IMR-90 (cell line): ENCODE data around the gene PDCL2. TPM values are rescaled to one million over a fixed set of nuclear protein-coding genes. Genes with fewer than 3 reads are reported as not detected.

ENCODE experiments used
- ATAC-seq: fragments of 200-7000 bp; cut with Tn5 transposase; 2 replicates; pipeline ENCODE4 v1.9.1; 2020; ENCODE audit warnings: low read depth, mild to moderate bottlenecking, moderate library complexity
- BruUV-seq: library from RNA; stranded (reverse); fragments of 400-500 nt; replicated peaks from 2 replicates; lab custom pipeline; 2021; lab: Mats Ljungman, UMichigan
- CTCF ChIA-PET: fragments of 300-600 bp; formaldehyde crosslinking; extraction: SDS; loops from one replicate; lab custom pipeline; 2021; ENCODE audit warnings: antibody characterized with exemption; lab: Yijun Ruan, JAX
- POLR2A ChIA-PET: fragments of 300-600 bp; sonication (Branson Sonifier 250); formaldehyde crosslinking; loops from one replicate; lab custom pipeline; 2022; ENCODE audit warnings: antibody characterized with exemption; ENCODE audit not compliant: unreplicated experiment; lab: Charles Lee
- DNase-seq: peaks from one replicate; pipeline ENCODE4 v3.0.0; 2013
- H2AFZ ChIP-seq: replicated peaks from 2 replicates; pipeline ENCODE3; 2013; ENCODE audit warnings: low read length, mild to moderate bottlenecking; ENCODE audit not compliant: poor library complexity
- H2AK5ac ChIP-seq: 2 replicates; pipeline ENCODE4 v1.6.1; 2013; ENCODE audit warnings: low read depth, low read length, inconsistent platforms
- H2AK9ac ChIP-seq: replicated peaks from 2 replicates; pipeline ENCODE3; 2013; ENCODE audit warnings: mild to moderate bottlenecking, low read depth, low read length, moderate library complexity; ENCODE audit not compliant: poor library complexity
- H2BK120ac ChIP-seq: 2 replicates; pipeline ENCODE4 v1.6.1; 2013; ENCODE audit warnings: low read depth, low read length, inconsistent platforms
- H2BK15ac ChIP-seq: 3 replicates; pipeline ENCODE4 v1.6.1; 2013; ENCODE audit warnings: low read depth, low read length, inconsistent platforms
- H2BK20ac ChIP-seq: 2 replicates; pipeline ENCODE4 v1.6.1; 2013; ENCODE audit warnings: low read depth, mild to moderate bottlenecking, inconsistent platforms, low read length, moderate library complexity
- H2BK5ac ChIP-seq: 2 replicates; pipeline ENCODE4 v1.6.1; 2013; ENCODE audit warnings: mild to moderate bottlenecking, low read depth, low read length, inconsistent platforms; ENCODE audit not compliant: poor library complexity, severe bottlenecking
- H3K14ac ChIP-seq: replicated peaks from 2 replicates; pipeline ENCODE4 v1.6.1; 2013; ENCODE audit warnings: low read depth, low read length, inconsistent platforms
- H3K18ac ChIP-seq: 2 replicates; pipeline ENCODE4 v1.6.1; 2013; ENCODE audit warnings: low read depth, low read length, control low read depth
- H3K23ac ChIP-seq: 2 replicates; pipeline ENCODE4 v1.6.1; 2013; ENCODE audit warnings: low read depth, low read length, inconsistent platforms
- H3K27ac ChIP-seq: 2 replicates; pipeline ENCODE4 v1.5.1; 2013; ENCODE audit warnings: mild to moderate bottlenecking, control low read depth, low read length; ENCODE audit not compliant: insufficient read depth
- H3K27me3 ChIP-seq: 2 replicates; pipeline ENCODE4 v1.6.1; 2013; ENCODE audit warnings: low read length; ENCODE audit not compliant: control insufficient read depth, insufficient read depth
- H3K36me3 ChIP-seq: 2 replicates; pipeline ENCODE4 v1.6.1; 2013; ENCODE audit warnings: low read length, mixed read lengths; ENCODE audit not compliant: control insufficient read depth, insufficient read depth
- H3K4ac ChIP-seq: 2 replicates; pipeline ENCODE4 v1.6.1; 2013; ENCODE audit warnings: low read depth, low read length, inconsistent platforms
- H3K4me1 ChIP-seq: 2 replicates; pipeline ENCODE4 v1.6.1; 2013; ENCODE audit warnings: low read length, mixed read lengths; ENCODE audit not compliant: control insufficient read depth, insufficient read depth
- H3K4me2 ChIP-seq: 2 replicates; pipeline ENCODE4 v1.6.1; 2013; ENCODE audit warnings: low read depth, mild to moderate bottlenecking, control low read depth, low read length, moderate library complexity
- H3K4me3 ChIP-seq: 2 replicates; pipeline ENCODE4 v1.5.1; 2013; ENCODE audit warnings: low read depth, mild to moderate bottlenecking, control low read depth, low read length, moderate library complexity; ENCODE audit not compliant: insufficient read depth
- H3K56ac ChIP-seq: 2 replicates; pipeline ENCODE4 v1.6.1; 2013; ENCODE audit warnings: low read length, inconsistent platforms; ENCODE audit not compliant: insufficient read depth; ENCODE audit errors: extremely low read depth
- H3K79me1 ChIP-seq, 2 experiments: 2 replicates each; pipeline ENCODE4 v1.6.1; 2013; ENCODE audit warnings: low read length in 2 of 2, inconsistent platforms in 1 of 2, low read depth in 1 of 2
- H3K9ac ChIP-seq: 2 replicates; pipeline ENCODE4 v1.6.1; 2013; ENCODE audit warnings: low read depth, low read length, control low read depth
- H3K9me1 ChIP-seq: 2 replicates; pipeline ENCODE4 v1.6.1; 2013; ENCODE audit warnings: low read length, inconsistent platforms; ENCODE audit not compliant: insufficient read depth
- H3K9me3 ChIP-seq: 2 replicates; pipeline ENCODE4 v1.6.1; 2013; ENCODE audit warnings: low read length; ENCODE audit not compliant: control insufficient read depth, insufficient read depth
- H4K20me1 ChIP-seq: 2 replicates; pipeline ENCODE4 v1.6.1; 2013; ENCODE audit warnings: low read length, inconsistent platforms; ENCODE audit not compliant: insufficient read depth
- H4K5ac ChIP-seq: 2 replicates; pipeline ENCODE4 v1.6.1; 2013; ENCODE audit warnings: mild to moderate bottlenecking, low read depth, low read length, control low read depth
- H4K8ac ChIP-seq, 2 experiments: 2 replicates each; pipeline ENCODE4 v1.6.1; 2013; ENCODE audit warnings: low read depth in 2 of 2, low read length in 2 of 2, control low read depth in 1 of 2, inconsistent platforms in 1 of 2
- H4K91ac ChIP-seq: 2 replicates; pipeline ENCODE4 v1.6.1; 2013; ENCODE audit warnings: low read depth, low read length, inconsistent platforms; ENCODE audit not compliant: insufficient read depth
- BHLHE40 ChIP-seq: fragments of 150-350 bp; IDR thresholded peaks from 2 replicates; pipeline ENCODE4 v1.6.1; 2016; ENCODE audit warnings: mild to moderate bottlenecking, low read depth, low read length
- CEBPB ChIP-seq: IDR thresholded peaks from 2 replicates; pipeline ENCODE4 v1.6.1; 2012; ENCODE audit warnings: low read depth, low read length, improper control_type of control experiment
- CHD1 ChIP-seq: IDR thresholded peaks from 2 replicates; pipeline ENCODE4 v1.6.1; 2012; ENCODE audit warnings: low read depth, low read length, improper control_type of control experiment
- CTCF ChIP-seq: conservative IDR thresholded peaks from 2 replicates; pipeline ENCODE4 v1.5.1; 2012; ENCODE audit warnings: mild to moderate bottlenecking, low read depth, low read length, improper control_type of control experiment
- ELK1 ChIP-seq: fragments of 150-350 bp; IDR thresholded peaks from 2 replicates; pipeline ENCODE4 v1.6.1; 2016; ENCODE audit warnings: low read depth, mild to moderate bottlenecking, low read length, moderate library complexity, borderline replicate concordance
- FOS ChIP-seq: fragments of 150-350 bp; IDR thresholded peaks from 2 replicates; pipeline ENCODE4 v1.6.1; 2016; ENCODE audit warnings: low read depth, low read length
- MAFK ChIP-seq: IDR thresholded peaks from 2 replicates; pipeline ENCODE4 v1.6.1; 2012; ENCODE audit warnings: low read depth, low read length, improper control_type of control experiment
- MAZ ChIP-seq: IDR thresholded peaks from 2 replicates; pipeline ENCODE4 v1.6.1; 2012; ENCODE audit warnings: low read depth, mild to moderate bottlenecking, low read length, improper control_type of control experiment, moderate library complexity, borderline replicate concordance
- MXI1 ChIP-seq: IDR thresholded peaks from 2 replicates; pipeline ENCODE4 v1.6.1; 2012; ENCODE audit warnings: low read depth, mild to moderate bottlenecking, low read length, moderate library complexity, borderline replicate concordance
- NFE2L2 ChIP-seq: fragments of 150-350 bp; IDR thresholded peaks from 2 replicates; pipeline ENCODE4 v1.6.1; 2016; ENCODE audit warnings: low read depth, mild to moderate bottlenecking, low read length
- POLR2A ChIP-seq: IDR thresholded peaks from 2 replicates; pipeline ENCODE4 v1.6.1; 2012; ENCODE audit warnings: mild to moderate bottlenecking, low read depth, low read length
- RAD21 ChIP-seq: IDR thresholded peaks from 2 replicates; pipeline ENCODE4 v1.6.1; 2012; ENCODE audit warnings: low read length, improper control_type of control experiment
- RCOR1 ChIP-seq: IDR thresholded peaks from 2 replicates; pipeline ENCODE4 v1.6.1; 2012; ENCODE audit warnings: mild to moderate bottlenecking, low read length, improper control_type of control experiment; ENCODE audit not compliant: insufficient replicate concordance
- RFX5 ChIP-seq: IDR thresholded peaks from 2 replicates; pipeline ENCODE4 v1.8.0; 2012; ENCODE audit warnings: low read depth, mild to moderate bottlenecking, low read length, moderate library complexity
- SMC3 ChIP-seq: fragments of 150-350 bp; IDR thresholded peaks from 2 replicates; pipeline ENCODE4 v1.6.1; 2016; ENCODE audit warnings: low read depth, mild to moderate bottlenecking, antibody characterized with exemption, low read length, moderate library complexity
- USF2 ChIP-seq: fragments of 150-350 bp; IDR thresholded peaks from 2 replicates; pipeline ENCODE4 v1.6.1; 2017; ENCODE audit warnings: mild to moderate bottlenecking, antibody characterized with exemption, low read length, low read depth
- WGBS, 2 experiments: methylation state at CpG; one replicate each; pipeline versions ENCODE4 v1.1.5 to v1.1.7; 2013; ENCODE audit warnings: missing lambda C conversion rate in 2 of 2; ENCODE audit not compliant: insufficient read length in 1 of 2; ENCODE audit errors: extremely low coverage in 2 of 2; 5-methylcytosine and 5-hydroxymethylcytosine counted together
- dilution Hi-C: fragments of 300-500 bp; cut with HindIII; formaldehyde crosslinking; loops from one replicate; pipeline ENCODE4 v1.14.3; 2018; ENCODE audit warnings: low sequenced_read_pairs; ENCODE audit not compliant: unreplicated experiment
- in situ Hi-C: fragments of 300-500 bp; cut with MboI; formaldehyde crosslinking; loops from 3 replicates; pipeline ENCODE4 v1.14.3; 2019; ENCODE audit warnings: low sequenced_read_pairs, inconsistent platforms, mixed read lengths
- intact Hi-C: fragments of 100-400 bp; cut with micrococcal nuclease; formaldehyde crosslinking; loops from 2 replicates; pipeline ENCODE4 v1.10.0; 2022
- polyA plus RNA-seq, 3 experiments: library from polyadenylated mRNA; depleted of rRNA; stranded (reverse); fragments of >200 nt; gene quantifications; 2 replicates each; pipeline ENCODE4 v1.2.3, GENCODE V29; 2012; ENCODE audit warnings: low replicate concordance in 1 of 3
- total RNA-seq: library from RNA; depleted of rRNA; stranded (reverse); fragments of >200 nt; gene quantifications from 2 replicates; pipeline ENCODE4 v1.2.3, GENCODE V29; 2012

Gene PDCL2
- total and polyA plus RNA-seq, 2 of the 4 experiments (the other 2 are of a cell fraction), result not detected

- H2BK15ac ChIP-seq, result no peak overlapping the region
- no peak overlapping the region for H2AK9ac ChIP-seq
- H3K4me1 ChIP-seq, result no peaks in the 10 kb centered on the region
- H3K27me3 ChIP-seq, result no peaks in the 10 kb centered on the region
- intact Hi-C loops (no loop called here), in situ Hi-C loops (no loop called here), dilution Hi-C loops (no loop called here)
- no peak overlapping the region for H4K91ac ChIP-seq
- no peak overlapping the region for H4K8ac ChIP-seq
- no peak overlapping the region for H3K4me3 ChIP-seq
- H2AFZ ChIP-seq, result no peak overlapping the region
- no peak overlapping the region for H3K23ac ChIP-seq
- WGBS, 2 experiments, result no CpG with 5 or more reads among the region's 2 CpGs
- no peak overlapping the region for H2BK20ac ChIP-seq
- no peak overlapping the region for H3K18ac ChIP-seq
- no peaks in the 10 kb centered on the region for H3K79me1 ChIP-seq
- CTCF ChIA-PET, result no interaction called here
- DNase-seq, result no peak
- TF ChIP-seq NFE2L2 (no peak), RAD21 (no peak), USF2 (no peak), POLR2A (no peak), MAZ (no peak), SMC3 (no peak), MAFK (no peak), RCOR1 (no peak), CHD1 (no peak), MXI1 (no peak), RFX5 (no peak), CTCF (no peak), FOS (no peak), CEBPB (no peak), ELK1 (no peak), BHLHE40 (no peak)
- no peak overlapping the region for H4K5ac ChIP-seq
- POLR2A ChIA-PET, result no interaction called here
- H3K9ac ChIP-seq, result no peak overlapping the region
- no peak overlapping the region for H3K4ac ChIP-seq
- no peaks in the 10 kb centered on the region for H3K9me1 ChIP-seq
- no peaks in the 10 kb centered on the region for H4K20me1 ChIP-seq
- no peak overlapping the region for H3K4me2 ChIP-seq
- H3K56ac ChIP-seq, result no peak overlapping the region
- H2BK5ac ChIP-seq, result no peak overlapping the region
- no TSS peak for BruUV-seq
- H3K14ac ChIP-seq, result no peak overlapping the region
- H2BK120ac ChIP-seq, result no peak overlapping the region
- H3K36me3 ChIP-seq, result no peaks in the 10 kb centered on the region
- no peak overlapping the region for H2AK5ac ChIP-seq
- no peaks in the 10 kb centered on the region for H3K9me3 ChIP-seq
- no peak overlapping the region for H3K27ac ChIP-seq
- no peak for ATAC-seq
Measured at GRCh38 chr4:55588160-55588559, 3.9 kb downstream of the PDCL2 start.
